Neutrophil (primary cell): Measurements from ENCODE around the gene EML5.
A peak's percentile ranks its signal among the peaks of the same experiment; 100 is the strongest.

Experiments
- H3K27ac ChIP-seq: fragments of 200-600 bp; sonication (generic); 2 replicates; pipeline ENCODE4 v1.5.1; 2016; ENCODE audit warnings: mild to moderate bottlenecking, moderate library complexity
- H3K27me3 ChIP-seq: fragments of 200-600 bp; sonication (generic); 2 replicates; pipeline ENCODE4 v1.6.0; 2016; ENCODE audit warnings: mild to moderate bottlenecking
- H3K36me3 ChIP-seq: fragments of 200-600 bp; sonication (generic); 2 replicates; pipeline ENCODE4 v1.5.1; 2017
- H3K4me1 ChIP-seq, 2 experiments: fragments of 200-600 bp in 1 of 2; sonication (generic) in 1 of 2; 1 replicate in 1 of 2; 2 replicates in 1 of 2; pipeline versions ENCODE4 v1.5.1 to v1.6.1; 2013 to 2016; ENCODE audit warnings: low read depth in 1 of 2, low read length in 1 of 2, mild to moderate bottlenecking in 1 of 2, moderate library complexity in 1 of 2; ENCODE audit not compliant: control insufficient read depth in 1 of 2, insufficient read depth in 1 of 2
- H3K4me3 ChIP-seq, 2 experiments: fragments of 200-600 bp in 1 of 2; sonication (generic) in 1 of 2; 1 replicate in 1 of 2; 2 replicates in 1 of 2; pipeline ENCODE4 v1.5.1; 2013 to 2016; ENCODE audit warnings: low read depth in 1 of 2, low read length in 1 of 2, mild to moderate bottlenecking in 1 of 2, moderate library complexity in 1 of 2
- H3K9me3 ChIP-seq: fragments of 200-600 bp; sonication (generic); 2 replicates; pipeline ENCODE4 v1.5.1; 2016
- CTCF ChIP-seq: fragments of 200-600 bp; sonication (generic); IDR thresholded peaks from 2 replicates; pipeline ENCODE4 v1.5.1; 2016; ENCODE audit warnings: antibody characterized with exemption

EML5 gene

GRCh38 chr14:88837495-88837894 lies 44.7 kb upstream of the EML5 start:
- no peak overlapping the region for H3K27ac ChIP-seq
- H3K36me3 ChIP-seq, result peaks cover 7% of the 10 kb centered on the region
- no peak for TF ChIP-seq CTCF
- no peaks in the 10 kb centered on the region for H3K27me3 ChIP-seq
- no peak overlapping the region for H3K4me3 ChIP-seq
- no peaks in the 10 kb centered on the region for H3K9me3 ChIP-seq
- H3K4me1 ChIP-seq, result peaks cover 9 to 14% of the 10 kb centered on the region in 2 experiments

- Histone ChIP-seq H3K4me3 (no peak overlapping the region), H3K27ac (no peak overlapping the region), H3K9me3 (no peaks in the 10 kb centered on the region), H3K36me3 (no peaks in the 10 kb centered on the region), H3K27me3 (no peaks in the 10 kb centered on the region), H3K4me1 (peaks cover 16 to 27% of the 10 kb centered on the region in 2 experiments)
- TF ChIP-seq CTCF, result no peak
Measured at GRCh38 chr14:88835661-88836060, 42.9 kb upstream of the EML5 start.

- no peaks in the 10 kb centered on the region for H3K9me3 ChIP-seq
- no peaks in the 10 kb centered on the region for H3K27me3 ChIP-seq
- H3K4me1 ChIP-seq, result peaks cover 20 to 33% of the 10 kb centered on the region in 2 experiments
- no peak overlapping the region for H3K27ac ChIP-seq
- no peaks in the 10 kb centered on the region for H3K36me3 ChIP-seq
- no peak for TF ChIP-seq CTCF
- no peak overlapping the region for H3K4me3 ChIP-seq
Measured at GRCh38 chr14:88834883-88835431, 42.2 kb upstream of the EML5 start.

GRCh38 chr14:88831284-88831683 lies 38.5 kb upstream of the EML5 start:
- TF ChIP-seq CTCF, result no peak
- no peaks in the 10 kb centered on the region for H3K27me3 ChIP-seq

GRCh38 chr14:88829685-88830302 lies 37.0 kb upstream of the EML5 start:
- Histone ChIP-seq H3K4me3 (no peak overlapping the region), H3K27me3 (no peaks in the 10 kb centered on the region), H3K27ac (peak overlapping the region; percentile 54), H3K36me3 (no peaks in the 10 kb centered on the region), H3K9me3 (no peaks in the 10 kb centered on the region), H3K4me1 (peaks cover 42 to 63% of the 10 kb centered on the region in 2 experiments)
- TF ChIP-seq CTCF, result no peak

More at GRCh38 chr14:88831284-88831683, 38.5 kb upstream of the EML5 start:
- peak overlapping the region; percentile 45 for H3K27ac ChIP-seq
- H3K4me1 ChIP-seq, result peaks cover 36 to 55% of the 10 kb centered on the region in 2 experiments
- no peaks in the 10 kb centered on the region for H3K36me3 ChIP-seq
- no peak overlapping the region for H3K4me3 ChIP-seq
- no peaks in the 10 kb centered on the region for H3K9me3 ChIP-seq
